ENCODE data around the gene DPYSL5.

Gene DPYSL5

DNA sequence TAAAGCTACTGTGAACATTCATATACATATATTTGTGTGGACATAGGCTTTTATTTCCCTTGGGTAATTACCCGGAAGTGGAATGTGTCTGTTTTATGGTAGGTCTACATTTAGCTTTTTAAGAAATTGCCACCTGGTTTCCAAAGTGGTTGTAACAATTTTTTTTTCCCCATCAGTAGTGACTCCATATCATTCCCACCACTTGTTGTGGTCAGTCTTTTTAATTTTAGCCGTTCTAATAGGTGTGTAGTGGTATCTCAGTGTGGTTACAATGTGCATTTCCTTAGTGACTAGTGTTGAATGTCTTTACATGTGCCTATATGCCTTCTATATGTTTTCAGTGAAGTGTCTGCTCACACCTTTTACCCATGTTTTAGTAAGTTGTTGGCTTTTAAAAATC, 62.2 kb downstream of the DPYSL5 start:
- no peak overlapping the region for H3K9ac ChIP-seq (ENCODE audit: low read length in 5 of 5)
- H3K27ac ChIP-seq (ENCODE audit: low read depth, low read length): no peak overlapping the region
- H3K9me3 ChIP-seq (ENCODE audit: control insufficient read depth in 5 of 5, low read length in 5 of 5): peaks cover 0 to 5% (median 0%) of the 10 kb centered on the region in 5 donors
- no peak overlapping the region for H3K4me3 ChIP-seq (ENCODE audit: low read depth in 1 of 5, low read length in 5 of 5)
- H3K4me1 ChIP-seq (ENCODE audit: control insufficient read depth in 5 of 5, insufficient read depth in 5 of 5, low read length in 5 of 5): no peaks in the 10 kb centered on the region
- no peaks in the 10 kb centered on the region for H3K36me3 ChIP-seq (ENCODE audit: control insufficient read depth in 5 of 5, insufficient read depth in 5 of 5, low read length in 5 of 5)
- H3K27me3 ChIP-seq (ENCODE audit: control insufficient read depth in 5 of 5, insufficient read depth in 4 of 5, low read length in 5 of 5): peaks cover 11 to 20% (median 16%) of the 10 kb centered on the region in 5 donors

DNA sequence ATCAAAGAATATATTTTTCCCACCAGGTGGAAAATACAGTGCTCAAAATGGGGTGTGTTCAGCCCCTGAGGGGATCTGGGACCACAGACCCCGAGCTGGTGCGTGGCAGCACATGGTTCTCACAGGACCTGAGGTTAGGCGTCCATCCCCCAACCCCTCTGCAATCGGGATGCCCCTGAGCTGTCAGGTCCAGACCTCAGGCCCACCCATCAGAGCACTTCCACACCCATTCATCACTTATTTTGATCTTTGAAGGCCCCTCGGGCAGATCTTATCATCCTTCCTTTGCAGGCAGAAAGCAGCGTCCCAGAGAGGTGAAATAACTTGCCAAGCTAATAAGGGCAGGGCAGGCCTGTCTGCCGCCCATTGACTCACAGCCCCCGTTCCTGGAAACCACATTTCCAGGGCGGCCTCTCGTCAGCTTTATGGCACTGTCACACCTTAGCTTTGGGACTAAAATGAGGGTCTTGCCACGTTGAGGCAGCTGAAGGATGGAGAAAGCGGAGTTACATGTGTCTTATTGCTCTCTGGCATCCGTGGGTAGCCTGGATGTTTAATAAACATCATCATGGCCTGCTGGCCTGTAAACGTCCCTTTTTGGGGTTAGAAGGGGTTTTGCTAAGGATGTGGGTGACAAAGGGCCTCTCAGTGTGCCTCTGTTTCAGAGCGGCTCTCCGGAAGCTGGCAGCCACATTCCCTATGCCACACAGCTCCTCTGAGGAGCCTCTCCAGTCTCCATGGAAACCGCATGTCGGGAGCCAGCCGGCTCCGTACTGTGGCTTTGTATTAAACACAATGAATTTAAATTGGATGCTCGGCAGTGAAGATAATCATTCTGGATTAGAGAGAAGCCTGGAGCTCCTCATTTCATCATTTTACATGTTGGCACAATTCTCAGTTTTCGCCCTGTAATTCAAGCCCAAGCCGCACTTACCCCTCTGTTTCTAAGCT, 64.3 kb downstream of the DPYSL5 start:
- Histone ChIP-seq H3K9me3 (ENCODE audit: control insufficient read depth in 5 of 5, low read length in 5 of 5) (peaks cover 0 to 5% (median 0%) of the 10 kb centered on the region in 5 donors), H3K4me1 (ENCODE audit: control insufficient read depth in 5 of 5, insufficient read depth in 5 of 5, low read length in 5 of 5) (no peaks in the 10 kb centered on the region), H3K9ac (ENCODE audit: low read length in 5 of 5) (no peak overlapping the region), H3K27ac (ENCODE audit: low read depth, low read length) (no peak overlapping the region), H3K36me3 (ENCODE audit: control insufficient read depth in 5 of 5, insufficient read depth in 5 of 5, low read length in 5 of 5) (no peaks in the 10 kb centered on the region), H3K27me3 (ENCODE audit: control insufficient read depth in 5 of 5, insufficient read depth in 4 of 5, low read length in 5 of 5) (peaks cover 11 to 27% (median 22%) of the 10 kb centered on the region in 5 donors), H3K4me3 (ENCODE audit: low read depth in 1 of 5, low read length in 5 of 5) (no peak overlapping the region)

DNA sequence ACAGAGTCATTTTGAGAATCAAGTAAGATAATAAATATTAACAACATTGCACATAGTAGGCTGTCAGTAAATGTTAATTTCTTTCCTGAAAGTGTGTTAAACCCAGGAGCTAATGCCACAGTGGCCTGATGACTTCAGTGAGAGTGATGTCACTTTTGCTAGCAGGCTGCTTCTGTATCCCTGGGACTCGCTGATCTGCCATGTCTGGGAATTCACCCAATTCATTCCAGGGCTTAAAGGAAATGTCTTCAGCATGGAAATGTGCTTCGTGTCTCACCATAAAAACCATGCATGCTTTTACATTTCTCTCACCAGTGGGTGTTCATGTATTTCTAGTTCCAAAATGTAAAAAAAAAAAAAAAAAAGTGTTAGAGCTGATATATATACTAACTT, 65.7 kb downstream of the DPYSL5 start:
- H3K9ac ChIP-seq (ENCODE audit: low read length in 5 of 5): no peak overlapping the region
- peaks cover 11 to 26% (median 22%) of the 10 kb centered on the region in 5 donors for H3K27me3 ChIP-seq (ENCODE audit: control insufficient read depth in 5 of 5, insufficient read depth in 4 of 5, low read length in 5 of 5)
- no peaks in the 10 kb centered on the region for H3K4me1 ChIP-seq (ENCODE audit: control insufficient read depth in 5 of 5, insufficient read depth in 5 of 5, low read length in 5 of 5)
- H3K4me3 ChIP-seq (ENCODE audit: low read depth in 1 of 5, low read length in 5 of 5): no peak overlapping the region
- peaks cover 0 to 5% (median 0%) of the 10 kb centered on the region in 5 donors for H3K9me3 ChIP-seq (ENCODE audit: control insufficient read depth in 5 of 5, low read length in 5 of 5)
- no peaks in the 10 kb centered on the region for H3K36me3 ChIP-seq (ENCODE audit: control insufficient read depth in 5 of 5, insufficient read depth in 5 of 5, low read length in 5 of 5)
- H3K27ac ChIP-seq (ENCODE audit: low read depth, low read length): no peak overlapping the region

DNA sequence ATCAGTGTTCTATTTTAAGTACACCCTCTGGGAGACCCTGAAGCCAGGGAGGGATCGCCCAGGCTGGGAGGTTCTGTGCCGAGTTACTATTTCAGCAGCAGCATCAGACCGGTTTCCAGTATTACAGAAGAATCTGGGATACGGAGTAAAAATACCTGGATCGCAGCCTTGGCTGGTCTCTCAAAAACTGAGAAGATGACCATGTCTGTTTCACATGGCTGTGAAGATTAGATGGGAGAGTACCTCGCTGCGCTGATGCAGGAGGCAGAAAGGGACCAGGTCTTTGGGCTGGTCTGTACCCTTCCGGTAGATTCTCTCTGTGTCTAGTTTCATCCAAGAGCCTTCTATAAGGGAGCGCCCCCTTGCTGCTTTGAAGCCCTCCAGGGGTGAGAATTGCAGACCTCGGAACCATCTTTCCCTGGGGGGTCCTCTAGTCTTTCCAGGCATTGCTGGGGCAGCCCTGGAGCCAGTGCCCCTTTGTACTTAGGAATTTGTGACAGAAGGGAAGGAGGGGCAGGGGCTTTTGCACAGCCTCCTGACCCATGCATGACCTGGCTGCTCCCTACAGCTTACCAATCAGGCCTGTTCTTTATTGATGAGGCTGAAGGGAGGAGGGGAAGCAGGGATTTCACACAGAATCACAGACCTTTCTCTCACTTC, 66.2 kb downstream of the DPYSL5 start:
- Histone ChIP-seq H3K9ac (ENCODE audit: low read length in 5 of 5) (no peak overlapping the region), H3K27me3 (ENCODE audit: control insufficient read depth in 5 of 5, insufficient read depth in 4 of 5, low read length in 5 of 5) (peaks cover 11 to 26% (median 22%) of the 10 kb centered on the region in 5 donors)

DNA sequence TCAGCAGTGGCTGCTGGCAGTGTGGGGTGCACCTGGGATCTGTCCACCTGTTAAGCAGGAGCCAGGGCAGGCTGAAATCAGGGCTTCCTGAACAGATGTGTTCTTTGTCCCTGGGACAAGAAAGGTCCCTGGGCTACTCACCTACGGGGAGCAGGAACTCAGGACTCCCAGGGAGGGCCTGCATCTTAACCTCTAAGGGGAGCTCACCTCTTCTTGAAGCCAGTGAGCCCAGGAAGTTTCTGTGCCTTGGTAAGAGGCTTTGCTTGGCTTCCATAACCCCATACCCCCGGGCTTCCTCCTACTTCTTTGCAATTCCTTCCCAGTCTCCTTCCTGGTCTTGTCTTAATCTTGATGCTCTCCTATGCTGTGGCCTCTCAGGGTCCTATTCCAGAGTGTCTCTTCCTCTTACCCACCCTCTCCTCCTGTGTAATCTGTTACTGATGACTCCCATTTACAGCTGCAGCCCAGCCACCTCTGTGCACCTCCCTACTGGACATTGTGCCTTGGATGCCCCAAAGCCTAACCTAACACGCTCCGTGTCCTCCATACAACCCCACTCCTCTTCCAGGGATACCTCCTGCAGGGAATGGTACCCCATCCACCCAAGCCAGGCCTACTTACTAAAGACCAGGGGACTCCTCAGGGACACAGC, 66.9 kb downstream of the DPYSL5 start:
- no peaks in the 10 kb centered on the region for H3K4me1 ChIP-seq (ENCODE audit: control insufficient read depth in 5 of 5, insufficient read depth in 5 of 5, low read length in 5 of 5)
- peaks cover 0 to 5% (median 0%) of the 10 kb centered on the region in 5 donors for H3K9me3 ChIP-seq (ENCODE audit: control insufficient read depth in 5 of 5, low read length in 5 of 5)
- H3K4me3 ChIP-seq (ENCODE audit: low read depth in 1 of 5, low read length in 5 of 5): no peak overlapping the region
- no peaks in the 10 kb centered on the region for H3K36me3 ChIP-seq (ENCODE audit: control insufficient read depth in 5 of 5, insufficient read depth in 5 of 5, low read length in 5 of 5)
- H3K9ac ChIP-seq (ENCODE audit: low read length in 5 of 5): no peak overlapping the region
- no peak overlapping the region for H3K27ac ChIP-seq (ENCODE audit: low read depth, low read length)
- peaks cover 11 to 26% (median 22%) of the 10 kb centered on the region in 5 donors for H3K27me3 ChIP-seq (ENCODE audit: control insufficient read depth in 5 of 5, insufficient read depth in 4 of 5, low read length in 5 of 5)

More for the DNA sequence above, 66.2 kb downstream of the DPYSL5 start:
- H3K9me3 ChIP-seq (ENCODE audit: control insufficient read depth in 5 of 5, low read length in 5 of 5): peaks cover 0 to 5% (median 0%) of the 10 kb centered on the region in 5 donors
- no peak overlapping the region for H3K4me3 ChIP-seq (ENCODE audit: low read depth in 1 of 5, low read length in 5 of 5)
- no peaks in the 10 kb centered on the region for H3K4me1 ChIP-seq (ENCODE audit: control insufficient read depth in 5 of 5, insufficient read depth in 5 of 5, low read length in 5 of 5)
- H3K27ac ChIP-seq (ENCODE audit: low read depth, low read length): no peak overlapping the region
- H3K36me3 ChIP-seq (ENCODE audit: control insufficient read depth in 5 of 5, insufficient read depth in 5 of 5, low read length in 5 of 5): no peaks in the 10 kb centered on the region

DNA sequence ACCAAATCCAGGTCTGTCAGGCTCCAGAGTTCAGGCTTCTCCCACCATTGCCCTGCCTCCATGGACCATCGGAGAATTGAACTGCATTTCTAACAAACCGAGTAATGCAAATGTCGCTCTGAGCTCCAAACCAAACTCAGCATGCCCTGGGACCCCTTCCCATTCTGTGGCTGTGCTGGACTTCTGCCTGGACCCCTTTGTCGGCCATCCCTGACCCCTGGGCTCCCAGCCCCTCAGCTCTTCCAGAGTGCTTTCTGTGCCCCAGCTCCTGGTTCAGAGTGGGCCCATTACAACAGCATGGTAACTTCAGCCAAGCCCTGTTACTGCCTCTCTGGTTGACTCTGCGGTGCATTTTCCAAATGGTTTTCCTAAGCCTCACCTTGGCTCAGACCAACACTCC, 67.4 kb downstream of the DPYSL5 start:
- Histone ChIP-seq H3K4me3 (ENCODE audit: low read depth in 1 of 5, low read length in 5 of 5) (no peak overlapping the region), H3K9ac (ENCODE audit: low read length in 5 of 5) (no peak overlapping the region), H3K36me3 (ENCODE audit: control insufficient read depth in 5 of 5, insufficient read depth in 5 of 5, low read length in 5 of 5) (no peaks in the 10 kb centered on the region), H3K4me1 (ENCODE audit: control insufficient read depth in 5 of 5, insufficient read depth in 5 of 5, low read length in 5 of 5) (no peaks in the 10 kb centered on the region), H3K27ac (ENCODE audit: low read depth, low read length) (no peak overlapping the region), H3K27me3 (ENCODE audit: control insufficient read depth in 5 of 5, insufficient read depth in 4 of 5, low read length in 5 of 5) (peaks cover 11 to 26% (median 22%) of the 10 kb centered on the region in 5 donors), H3K9me3 (ENCODE audit: control insufficient read depth in 5 of 5, low read length in 5 of 5) (peaks cover 0 to under 1% (median 0%) of the 10 kb centered on the region in 5 donors)

DNA sequence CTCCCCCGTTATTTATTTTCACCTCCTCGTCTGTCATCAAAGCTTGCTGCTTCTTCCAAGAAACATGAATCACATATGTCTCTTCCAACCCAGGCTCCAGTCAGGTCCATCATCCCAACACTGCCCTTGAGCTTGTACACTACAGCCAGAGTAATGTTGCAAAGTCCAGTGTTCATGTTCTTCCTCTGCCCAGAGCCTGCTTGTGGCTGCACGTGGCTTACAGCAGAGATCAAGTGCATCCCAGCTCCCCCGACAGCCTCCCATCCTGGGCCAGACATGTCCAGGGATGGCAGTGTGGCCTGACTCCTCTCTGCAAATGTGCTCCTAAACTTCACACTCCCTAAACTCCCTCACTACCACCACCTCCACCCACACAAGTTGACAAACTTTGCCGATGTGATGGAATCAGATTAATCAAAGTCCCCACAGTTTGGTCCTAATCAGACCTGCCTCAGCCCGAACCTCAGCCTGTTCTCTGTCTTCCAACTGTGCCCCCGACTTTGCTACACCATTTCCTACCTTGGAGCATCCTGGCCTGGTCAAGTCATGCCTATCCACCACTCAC, 68.3 kb downstream of the DPYSL5 start:
- no peak overlapping the region for H3K9ac ChIP-seq (ENCODE audit: low read length in 5 of 5)
- H3K36me3 ChIP-seq (ENCODE audit: control insufficient read depth in 5 of 5, insufficient read depth in 5 of 5, low read length in 5 of 5): no peaks in the 10 kb centered on the region
- no peaks in the 10 kb centered on the region for H3K4me1 ChIP-seq (ENCODE audit: control insufficient read depth in 5 of 5, insufficient read depth in 5 of 5, low read length in 5 of 5)
- H3K27ac ChIP-seq (ENCODE audit: low read depth, low read length): no peak overlapping the region
- H3K27me3 ChIP-seq (ENCODE audit: control insufficient read depth in 5 of 5, insufficient read depth in 4 of 5, low read length in 5 of 5): peaks cover 11 to 26% (median 22%) of the 10 kb centered on the region in 5 donors
- no peak overlapping the region for H3K4me3 ChIP-seq (ENCODE audit: low read depth in 1 of 5, low read length in 5 of 5)
- no peaks in the 10 kb centered on the region for H3K9me3 ChIP-seq (ENCODE audit: control insufficient read depth in 5 of 5, low read length in 5 of 5)

DNA sequence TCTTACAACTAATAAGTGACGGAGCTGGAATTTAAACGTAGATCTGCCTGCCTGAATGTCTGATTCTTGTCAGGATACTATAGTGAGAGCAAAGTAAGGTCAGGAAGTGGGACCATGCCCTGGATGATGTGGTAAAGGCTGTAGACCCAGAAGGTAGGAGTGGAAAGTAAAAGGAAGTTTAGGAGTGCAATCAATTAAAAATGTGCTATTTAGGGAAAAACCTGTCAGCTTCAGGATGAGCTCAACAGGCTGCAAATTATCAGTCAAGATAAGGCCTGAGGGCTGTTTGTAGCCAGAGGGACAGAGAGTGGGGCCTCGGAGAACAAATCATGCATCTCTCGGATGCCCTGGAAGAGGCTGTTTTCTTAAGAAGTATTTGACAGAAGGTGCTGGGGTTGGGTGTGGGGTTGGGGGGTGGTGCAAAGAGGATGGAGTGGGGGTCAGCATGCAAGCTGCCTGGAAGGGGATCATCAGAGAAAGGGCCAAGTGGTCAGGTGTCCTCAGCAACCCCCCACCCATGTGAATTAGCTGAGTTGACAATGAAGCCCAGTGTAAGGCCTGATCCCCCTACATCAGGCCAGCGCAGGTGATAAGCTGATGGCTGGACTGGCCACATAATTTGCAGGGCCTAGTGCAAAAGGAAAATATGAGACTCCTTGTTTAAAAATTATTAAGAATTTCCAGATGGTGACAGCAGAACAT, 69.4 kb downstream of the DPYSL5 start:
- H3K4me3 ChIP-seq (ENCODE audit: low read depth in 1 of 5, low read length in 5 of 5): no peak overlapping the region
- H3K9me3 ChIP-seq (ENCODE audit: control insufficient read depth in 5 of 5, low read length in 5 of 5): no peaks in the 10 kb centered on the region
- no peak overlapping the region for H3K9ac ChIP-seq (ENCODE audit: low read length in 5 of 5)
- no peak overlapping the region for H3K27ac ChIP-seq (ENCODE audit: low read depth, low read length)
- peaks cover 5 to 20% (median 18%) of the 10 kb centered on the region in 5 donors for H3K27me3 ChIP-seq (ENCODE audit: control insufficient read depth in 5 of 5, insufficient read depth in 4 of 5, low read length in 5 of 5)
- no peaks in the 10 kb centered on the region for H3K36me3 ChIP-seq (ENCODE audit: control insufficient read depth in 5 of 5, insufficient read depth in 5 of 5, low read length in 5 of 5)
- no peaks in the 10 kb centered on the region for H3K4me1 ChIP-seq (ENCODE audit: control insufficient read depth in 5 of 5, insufficient read depth in 5 of 5, low read length in 5 of 5)

DNA sequence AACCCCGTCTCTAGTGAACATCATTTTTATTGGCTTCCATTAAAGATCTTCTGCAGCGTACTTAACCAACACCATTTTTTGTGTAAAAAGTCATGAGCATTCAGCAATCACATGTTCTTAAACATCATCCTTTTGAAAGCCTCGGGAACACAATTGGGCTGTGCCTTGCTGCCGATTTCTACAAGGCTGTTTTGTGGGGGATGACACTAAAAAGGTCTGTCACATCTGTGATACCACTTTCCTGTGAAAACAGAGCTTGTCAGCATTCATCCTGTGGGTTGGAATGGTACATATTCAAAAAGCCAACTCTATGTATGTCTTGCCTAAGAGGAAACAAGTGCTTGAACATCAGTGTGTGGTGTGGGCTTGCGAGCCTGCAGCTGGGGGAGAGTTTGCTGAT, 73.4 kb downstream of the DPYSL5 start:
- Histone ChIP-seq H3K9me3 (ENCODE audit: control insufficient read depth in 5 of 5, low read length in 5 of 5) (no peaks in the 10 kb centered on the region), H3K4me3 (ENCODE audit: low read depth in 1 of 5, low read length in 5 of 5) (no peak overlapping the region), H3K36me3 (ENCODE audit: control insufficient read depth in 5 of 5, insufficient read depth in 5 of 5, low read length in 5 of 5) (no peaks in the 10 kb centered on the region), H3K27ac (ENCODE audit: low read depth, low read length) (no peak overlapping the region), H3K9ac (ENCODE audit: low read length in 5 of 5) (no peak overlapping the region), H3K4me1 (ENCODE audit: control insufficient read depth in 5 of 5, insufficient read depth in 5 of 5, low read length in 5 of 5) (peaks cover 0 to 5% (median 0%) of the 10 kb centered on the region in 5 donors), H3K27me3 (ENCODE audit: control insufficient read depth in 5 of 5, insufficient read depth in 4 of 5, low read length in 5 of 5) (peaks cover 0 to 4% (median 2%) of the 10 kb centered on the region in 5 donors)

Measured in subcutaneous abdominal adipose tissue (tissue), 5 donors.